ENCODE measurements around the gene SHQ1.
"Not testable (repeated sequence)": the region's sequence is repeated elsewhere in the genome, so short reads cannot be mapped to it uniquely, and the experiment has no call there.

The SHQ1 gene

DNA sequence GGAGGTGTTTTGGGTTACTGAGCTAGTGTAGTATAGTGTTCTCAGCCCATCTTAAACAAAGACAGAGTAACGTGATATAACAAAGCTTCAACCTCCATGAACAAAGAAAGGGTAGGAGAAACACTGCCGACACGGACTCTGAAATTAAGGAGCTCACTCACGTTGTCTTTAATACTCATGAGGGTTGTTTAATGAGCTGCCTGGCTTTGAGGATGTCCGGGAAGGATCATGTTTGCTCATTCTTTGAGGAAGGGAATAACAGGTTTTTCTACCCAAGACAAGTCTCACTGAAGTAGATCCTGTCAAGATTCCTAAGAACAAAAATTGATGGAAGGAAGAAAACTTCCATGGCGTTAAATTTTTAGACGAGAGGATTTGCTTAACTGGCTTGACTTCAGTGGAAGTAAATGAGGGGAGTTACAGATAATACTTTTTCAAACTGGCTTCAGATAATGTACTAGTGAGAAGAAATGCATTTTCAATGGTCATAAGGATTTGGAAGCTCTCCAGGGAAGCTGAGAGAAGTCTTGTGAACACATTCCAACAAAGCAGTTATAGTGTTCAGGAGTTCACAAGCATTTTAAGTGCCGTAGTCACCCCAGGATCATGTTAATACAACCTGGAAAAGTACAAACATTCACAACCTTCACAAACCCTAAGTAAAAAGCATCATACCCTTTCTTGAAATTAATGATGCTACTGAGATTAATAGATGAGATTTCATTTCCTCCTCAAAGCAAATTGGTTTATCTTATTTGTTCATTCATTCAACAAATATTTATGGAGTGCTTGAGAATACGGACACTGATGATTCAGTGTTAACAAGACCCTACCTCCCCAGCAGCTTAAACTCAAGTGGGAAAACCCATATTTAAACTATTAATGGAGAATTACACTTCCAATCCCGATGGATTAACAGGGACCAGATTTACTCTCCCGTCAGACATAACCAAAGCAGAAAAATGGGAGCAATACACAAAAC lies 101.5 kb downstream of the SHQ1 start:
- no peak for DNase-seq

DNA sequence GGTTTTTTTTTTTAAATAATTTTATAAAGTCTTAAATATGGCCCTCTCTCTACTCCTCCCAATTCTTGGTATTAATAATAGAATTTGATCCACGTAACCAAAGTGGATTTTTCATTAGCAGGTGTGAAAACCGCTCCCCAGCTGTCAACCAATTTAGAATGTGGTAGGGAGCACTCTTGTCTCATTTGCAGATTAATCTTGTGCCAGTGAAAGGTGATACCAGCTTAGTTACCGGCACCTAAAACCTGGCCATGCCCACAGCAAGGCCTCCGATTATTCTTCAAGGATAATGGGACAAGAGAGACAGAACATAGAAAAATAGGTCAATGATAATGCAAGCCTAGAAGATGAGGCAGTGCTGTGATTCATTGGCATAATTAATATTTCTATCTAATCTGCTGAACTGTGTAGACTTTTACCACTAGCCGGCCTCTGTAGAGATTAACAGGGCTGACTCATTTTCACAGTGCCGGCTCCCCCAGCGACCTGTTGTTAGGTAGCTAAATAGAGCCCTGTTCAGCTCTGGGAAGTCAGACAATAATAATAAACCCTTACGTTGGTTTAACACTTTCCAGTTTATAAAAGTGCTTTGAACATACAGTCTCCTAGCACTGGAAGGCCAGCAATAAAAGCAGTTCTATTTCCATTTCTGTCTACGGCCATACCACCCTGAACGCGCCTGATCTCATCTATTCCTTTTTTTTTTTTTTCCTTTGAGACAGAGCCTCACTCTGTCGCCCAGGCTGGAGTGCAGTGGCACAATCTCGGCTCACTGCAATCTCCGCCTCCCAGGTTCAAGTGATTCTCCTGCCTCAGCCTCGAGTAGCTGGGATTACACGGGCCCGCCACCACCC lies 102.9 kb downstream of the SHQ1 start:
- no peak for DNase-seq

- no peak for DNase-seq
These were observed 103.9 kb downstream of the SHQ1 start for GRCh38 chr3:72744330-72744729.

DNA sequence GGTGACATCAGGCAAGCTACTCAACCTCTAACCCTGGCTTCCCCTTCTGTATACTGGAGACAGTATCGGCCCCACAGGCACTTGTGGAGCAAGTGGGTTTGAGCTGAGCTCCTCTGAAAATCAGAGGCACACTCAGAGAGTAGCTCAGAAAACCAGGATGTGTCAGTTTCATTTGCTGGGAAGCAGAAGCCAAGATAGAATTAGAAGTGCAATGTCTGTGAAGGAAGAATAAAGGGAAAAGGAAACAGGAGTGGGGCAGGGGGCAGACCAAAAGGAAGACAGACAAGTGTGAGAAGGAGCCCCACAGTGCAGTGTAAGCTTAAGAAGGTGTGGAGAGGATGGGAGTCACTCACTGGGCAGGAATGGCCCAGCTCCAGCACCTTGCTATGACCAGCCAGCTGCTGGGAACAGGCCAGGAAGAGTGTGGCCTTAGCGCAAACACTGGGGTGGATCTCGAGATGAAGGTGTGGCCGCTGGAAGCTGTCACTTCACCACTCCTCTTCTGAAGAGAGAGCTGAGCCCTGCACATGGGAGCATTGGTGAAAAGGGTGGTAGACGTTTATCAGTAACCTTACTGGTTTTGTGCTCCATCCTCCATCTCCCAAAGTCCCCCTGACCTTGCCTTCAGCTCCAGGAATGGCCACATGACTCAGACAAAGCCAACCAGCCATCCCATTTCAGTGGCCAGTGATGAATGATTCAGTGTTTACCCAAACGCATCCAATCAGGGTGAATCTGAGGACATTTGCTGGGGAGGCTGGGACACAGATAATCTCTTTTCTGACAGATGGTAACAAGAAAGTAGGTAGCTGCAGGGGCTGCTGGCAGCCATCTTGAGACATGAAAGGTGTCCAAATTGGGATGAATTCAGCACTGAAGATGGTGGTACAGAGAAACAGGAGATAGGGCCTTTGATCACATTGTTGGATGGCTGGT lies 108.4 kb downstream of the SHQ1 start:
- no peak for DNase-seq

DNA sequence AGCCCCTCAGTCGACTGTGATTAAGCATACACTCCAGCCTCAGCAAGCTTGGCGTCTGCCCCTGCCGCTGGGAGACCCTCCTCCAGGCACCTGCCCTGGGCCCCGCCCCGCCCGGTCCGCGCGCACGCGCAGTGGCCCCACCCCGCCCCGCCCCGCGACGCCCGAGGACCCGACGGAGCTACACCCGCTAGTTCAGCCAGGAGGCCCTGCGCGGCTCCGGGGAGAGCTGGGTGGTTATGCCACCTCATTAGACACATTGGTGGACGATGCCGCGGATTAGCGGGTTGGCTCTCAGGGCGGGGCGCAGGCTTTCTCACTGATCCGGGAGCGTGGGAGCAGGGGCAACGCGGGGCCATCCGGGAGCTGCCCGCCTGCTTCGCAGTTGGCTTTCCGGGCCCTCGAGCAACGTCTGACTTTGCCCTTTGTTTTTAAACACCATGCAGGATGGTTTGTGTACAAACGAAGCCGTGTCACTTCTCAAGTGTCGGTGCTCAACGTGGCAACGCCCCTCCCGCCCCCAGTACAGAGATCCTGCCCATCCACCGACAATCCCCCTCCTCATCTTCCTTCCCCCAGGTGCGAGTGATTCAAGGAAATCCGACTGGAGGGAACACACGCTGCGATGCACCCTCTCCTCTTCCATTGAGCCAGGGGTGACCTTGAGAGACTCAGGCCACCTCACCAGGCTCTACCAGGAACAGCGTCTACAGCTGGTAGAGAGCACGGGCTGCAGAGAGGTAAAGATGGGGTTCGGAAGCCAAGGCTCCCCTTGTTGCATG lies 109.3 kb downstream of the SHQ1 start:
- DNase-seq = peak; percentile 79

DNA sequence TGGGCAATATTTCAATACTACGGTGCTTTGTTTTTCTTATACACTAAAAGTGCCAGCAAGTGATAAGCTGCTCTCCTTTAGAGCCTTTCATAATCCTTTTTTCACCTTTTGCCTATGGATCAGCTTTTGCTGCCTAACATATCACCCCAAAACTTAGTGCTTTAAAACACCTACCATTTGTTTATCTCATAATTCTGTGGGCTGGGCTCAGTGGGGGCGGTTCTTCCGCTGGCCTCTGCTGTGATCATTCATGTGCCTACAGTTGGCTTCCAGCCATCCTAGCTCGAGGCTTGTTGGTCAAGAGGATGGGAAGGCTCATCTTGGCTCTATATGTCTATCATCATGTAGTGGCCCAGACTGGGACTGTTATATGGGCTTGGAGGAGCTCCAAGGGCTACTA lies 113.2 kb downstream of the SHQ1 start:
- DNase-seq = not testable (repeated sequence)

GRCh38 chr3:72733676-72734075 lies 114.6 kb downstream of the SHQ1 start:
- DNase-seq = no peak

DNA sequence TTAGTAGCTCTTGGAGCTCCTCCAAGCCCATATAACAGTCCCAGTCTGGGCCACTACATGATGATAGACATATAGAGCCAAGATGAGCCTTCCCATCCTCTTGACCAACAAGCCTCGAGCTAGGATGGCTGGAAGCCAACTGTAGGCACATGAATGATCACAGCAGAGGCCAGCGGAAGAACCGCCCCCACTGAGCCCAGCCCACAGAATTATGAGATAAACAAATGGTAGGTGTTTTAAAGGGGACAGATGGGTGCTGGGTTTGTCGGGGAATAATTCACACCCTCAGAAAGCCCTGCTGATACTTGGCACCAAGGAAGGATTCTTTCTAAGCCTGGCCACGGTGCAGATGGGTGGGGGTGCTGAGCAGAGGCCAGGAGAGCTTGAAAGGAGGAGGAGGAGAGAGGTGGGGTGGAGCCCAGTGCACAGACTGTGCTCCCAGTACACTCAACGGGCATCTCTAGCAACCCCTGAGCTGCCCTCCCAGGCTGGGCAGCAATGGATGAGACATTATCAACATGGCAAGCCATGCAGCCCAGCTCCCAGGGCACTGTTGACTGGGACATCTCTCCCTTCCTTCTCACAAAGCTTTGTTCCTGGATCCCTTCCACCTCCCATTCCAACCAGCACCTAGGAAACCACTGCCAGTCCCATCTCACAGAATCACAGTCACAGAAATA lies 115.4 kb downstream of the SHQ1 start:
- not testable (repeated sequence) for DNase-seq

DNA sequence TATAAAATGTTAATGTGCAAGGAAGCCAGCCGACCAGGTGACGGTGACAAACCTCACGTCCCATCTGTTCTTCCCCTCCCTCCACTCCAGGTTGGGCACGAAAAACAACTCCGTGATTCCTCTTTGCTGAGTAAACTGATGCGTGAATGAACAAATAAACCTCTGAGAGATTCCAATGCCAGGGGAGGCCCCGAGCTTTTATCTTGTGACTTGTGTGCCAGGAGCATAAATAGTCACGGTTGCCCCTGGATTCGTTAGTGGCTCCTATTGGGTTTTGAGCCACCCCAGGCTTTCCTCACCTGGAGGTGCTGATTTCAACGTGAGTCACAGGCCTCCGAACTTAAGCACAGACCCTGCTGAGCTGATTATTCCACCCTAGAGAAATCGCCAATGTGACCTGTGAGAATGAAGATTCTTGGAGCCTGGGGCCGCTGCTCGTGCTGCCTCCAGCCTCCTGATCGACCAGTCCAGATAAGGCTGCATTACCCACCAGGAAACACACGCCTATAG lies 119.2 kb downstream of the SHQ1 start:
- DNase-seq = no peak

DNA sequence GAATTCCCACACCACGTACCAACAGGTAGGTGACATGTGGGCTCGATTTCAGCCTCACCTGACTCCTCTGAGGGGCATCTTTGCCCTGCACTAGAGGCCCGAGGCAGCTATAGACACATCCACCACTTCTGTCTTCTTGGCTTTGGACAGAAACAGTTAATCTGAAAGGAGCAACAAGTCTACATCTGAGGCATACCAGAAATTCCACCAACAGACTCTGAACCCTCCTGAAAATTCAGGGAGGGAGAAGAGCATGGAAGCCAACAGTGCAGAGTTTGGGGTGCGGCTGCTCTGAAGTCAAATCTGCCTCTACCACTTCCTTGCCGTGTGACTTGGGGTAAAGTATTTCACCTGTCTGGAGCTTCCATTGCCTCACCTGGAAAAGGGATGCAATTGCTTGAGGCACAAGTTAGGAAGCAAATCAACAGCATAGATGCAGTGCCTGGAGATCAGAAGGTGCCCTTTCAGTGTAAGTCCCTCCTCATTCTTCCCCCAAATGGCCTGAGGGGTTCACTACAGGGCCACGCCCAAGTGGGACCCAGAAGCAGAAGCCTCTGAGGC lies 119.8 kb downstream of the SHQ1 start:
- no peak for DNase-seq

GRCh38 chr3:72727726-72728125 lies 120.5 kb downstream of the SHQ1 start:
- no peak for DNase-seq

DNA sequence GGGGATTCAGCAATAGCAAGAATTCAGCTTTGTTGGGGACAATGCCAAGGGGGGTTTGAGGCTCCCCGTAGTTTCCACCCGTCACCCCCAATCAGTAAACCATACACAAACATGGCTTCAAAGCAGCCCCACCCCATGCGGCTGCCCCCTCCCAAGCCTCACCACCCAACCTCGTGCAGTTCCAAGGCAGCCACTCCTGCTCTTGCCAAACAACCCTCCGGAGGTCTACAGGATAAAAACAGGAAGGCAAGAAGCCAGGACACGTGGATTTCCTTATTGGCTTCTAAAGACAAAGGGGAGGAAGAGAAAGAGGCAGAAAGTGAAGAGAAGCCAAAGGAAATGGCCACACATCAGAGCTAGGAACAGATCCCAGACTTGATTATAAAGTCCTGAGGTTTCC lies 121.1 kb downstream of the SHQ1 start:
- no peak for DNase-seq

DNA sequence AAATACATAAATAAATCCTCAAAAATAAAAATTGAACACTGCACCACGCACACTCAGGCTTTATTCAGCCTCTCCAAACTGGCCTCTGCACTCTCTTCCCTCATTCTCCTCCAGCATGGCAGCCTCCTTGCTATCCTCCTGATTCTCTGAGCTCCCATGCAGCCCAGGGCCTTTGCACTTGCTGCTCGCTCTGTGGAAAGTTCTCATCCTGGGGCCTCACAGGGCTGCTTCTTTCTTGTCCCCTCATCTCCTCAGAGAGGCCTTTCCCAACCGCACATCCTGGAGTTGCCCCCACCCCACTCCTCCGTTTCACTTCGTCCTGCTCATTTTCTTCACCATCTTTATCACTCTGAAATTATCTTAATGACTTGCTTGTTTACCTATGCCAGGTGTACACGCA lies 123.0 kb downstream of the SHQ1 start:
- DNase-seq = no peak

- no peak for DNase-seq
These were observed 124.2 kb downstream of the SHQ1 start for GRCh38 chr3:72724070-72724469.

DNA sequence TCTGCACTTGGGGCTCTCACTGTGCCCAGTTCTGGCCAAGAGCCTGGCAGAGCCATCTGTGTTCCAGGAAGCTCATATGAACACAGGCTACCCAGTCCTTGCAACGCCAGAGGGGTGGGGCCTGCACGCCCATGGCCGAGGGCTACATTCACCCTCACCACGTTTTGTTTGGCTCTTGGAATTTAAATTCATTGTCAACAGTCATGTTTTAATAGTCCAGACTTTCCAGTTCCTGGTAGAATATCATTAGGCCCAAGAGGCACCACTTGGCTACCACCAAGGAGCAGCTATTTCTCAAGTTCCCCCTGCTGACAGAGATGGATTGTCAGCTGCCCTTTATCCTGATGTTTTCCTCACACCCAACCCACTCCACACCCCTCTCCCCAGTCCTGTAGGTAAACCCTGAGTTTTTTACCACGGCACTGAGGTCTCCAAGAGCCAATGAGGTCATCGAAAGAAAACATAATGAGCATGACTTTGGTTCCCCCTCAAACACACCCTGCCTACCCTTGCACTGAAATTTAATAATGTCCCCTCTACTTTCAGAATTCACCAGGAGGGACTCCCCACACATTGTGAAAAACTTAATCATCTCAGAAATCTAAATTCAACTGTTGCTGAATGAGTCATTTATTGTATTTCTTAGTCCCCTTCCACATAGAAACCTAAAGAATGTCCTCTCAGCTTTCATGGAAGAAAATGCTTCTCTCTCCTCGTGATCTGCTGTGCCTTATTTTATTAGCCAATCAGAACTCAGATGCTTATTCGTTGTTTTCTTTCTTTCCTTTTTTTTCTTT lies 125.1 kb downstream of the SHQ1 start:
- DNase-seq = peak; percentile 47

DNA sequence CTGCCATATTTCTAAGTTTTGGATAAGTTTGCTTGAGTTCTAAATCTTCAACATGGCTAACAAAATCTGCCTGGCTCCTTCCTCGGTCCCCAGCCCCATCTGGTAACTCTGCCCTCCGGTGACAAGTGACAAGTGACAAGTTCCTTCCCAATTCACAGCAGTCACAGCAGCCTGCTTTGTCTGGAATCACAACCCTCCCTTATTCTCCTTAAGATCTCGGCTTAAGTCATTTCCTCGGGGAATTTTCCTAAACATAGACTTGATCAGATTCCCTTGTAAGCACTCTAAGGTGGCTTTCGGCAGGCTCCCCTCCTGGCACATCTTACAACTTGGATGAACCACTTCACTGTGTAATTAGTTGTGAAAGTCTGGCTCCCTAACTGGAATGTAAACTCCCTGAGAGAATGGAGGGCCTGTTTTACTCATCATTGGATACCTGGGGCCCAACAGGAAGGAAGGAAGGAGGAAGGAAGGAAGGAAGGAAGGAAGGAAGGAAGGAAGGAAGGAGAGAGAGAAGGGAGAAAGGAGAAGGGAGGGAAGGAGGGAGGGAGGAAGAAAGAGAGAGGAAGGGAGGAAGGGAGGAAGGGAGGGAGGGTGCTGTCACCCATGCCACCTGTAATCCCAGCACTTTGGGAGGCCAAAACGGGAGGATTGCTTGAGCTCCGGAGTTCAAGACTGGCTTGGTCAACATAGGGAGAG lies 126.4 kb downstream of the SHQ1 start:
- DNase-seq = no peak

GRCh38 chr3:72720566-72720965 lies 127.7 kb downstream of the SHQ1 start:
- no peak for DNase-seq

DNA sequence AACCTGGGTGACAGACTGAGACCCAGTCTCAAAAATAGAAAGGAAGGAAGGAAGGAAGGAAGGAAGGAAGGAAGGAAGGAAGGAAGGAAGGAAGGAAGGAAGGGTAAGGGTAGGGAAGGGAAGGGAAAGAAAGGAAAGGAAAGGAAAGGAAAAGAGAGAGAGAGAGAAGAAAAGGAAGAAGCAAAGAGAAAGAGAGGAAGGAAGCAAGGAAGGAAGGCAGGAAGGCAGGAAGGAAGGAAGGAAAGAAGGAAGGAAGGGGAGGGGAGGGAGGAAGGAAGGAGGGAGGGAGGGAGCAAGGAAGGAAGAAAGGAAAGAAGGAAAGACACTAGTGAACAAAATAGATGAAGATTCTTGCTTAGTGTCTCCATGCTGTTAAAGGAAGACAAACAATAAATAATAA lies 129.1 kb downstream of the SHQ1 start:
- no peak for DNase-seq

GRCh38 chr3:72714135-72714534 lies 134.1 kb downstream of the SHQ1 start:
- not testable (repeated sequence) for DNase-seq

Data from activated CD4-positive, alpha-beta T cell treated with anti-CD3 and anti-CD28 coated beads, Interleukin-2, Interleukin-6, amounts not matched to agents 100 ng/mL and 50 ng/mL, durations not matched to agents 16 hours and 8 hours (primary cell).